ENCODE measurements around the gene EVA1A.

EVA1A gene

DNA sequence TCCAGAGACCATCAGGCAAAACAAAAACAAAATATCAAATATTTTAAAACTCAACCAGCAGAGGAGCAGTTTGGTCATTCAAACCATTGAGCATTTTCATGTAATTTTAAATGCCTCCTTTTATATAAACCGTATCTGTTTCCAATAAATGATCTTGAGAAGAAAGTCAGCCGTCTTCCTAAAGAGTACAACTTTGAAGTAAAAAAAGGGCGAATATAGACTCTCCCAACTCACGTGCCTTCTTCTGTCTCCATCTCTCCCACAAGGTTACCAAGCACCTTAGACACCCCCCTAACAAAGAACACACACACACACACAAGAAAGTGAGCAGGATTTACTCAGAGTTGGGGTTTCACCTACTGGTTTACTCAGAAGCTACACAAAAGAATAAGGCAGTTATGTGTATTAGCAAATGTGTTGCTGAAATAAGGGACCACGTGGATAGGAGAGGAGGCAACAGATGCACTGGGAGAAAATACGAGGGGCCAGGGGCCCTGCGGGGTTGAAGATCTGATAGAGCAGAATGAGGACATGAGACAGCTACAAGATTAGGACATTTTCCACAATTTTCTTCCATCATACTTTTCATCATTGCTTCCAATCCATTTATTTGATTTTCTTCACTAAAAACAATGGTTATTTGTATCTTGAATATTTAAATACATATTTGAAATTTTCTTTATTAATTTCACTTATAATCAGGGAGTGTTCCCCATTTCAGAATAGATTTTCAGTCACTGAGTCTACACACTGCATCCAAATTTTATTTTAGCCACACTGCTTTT is 45.0 kb downstream of the EVA1A start:
- Histone ChIP-seq H2AFZ (ENCODE audit: low read depth) (no peak overlapping the region), H4K20me1 (ENCODE audit: insufficient read depth) (no peaks in the 10 kb centered on the region), H3K4me3 (IDR thresholded peaks at IDR 0.05; ENCODE audit: insufficient read depth, low read depth, low read length) (no peak overlapping the region), H3K27me3 (ENCODE audit: insufficient read depth, low read depth) (no peaks in the 10 kb centered on the region), H3K4me1 (ENCODE audit: low read depth, poor library complexity, severe bottlenecking) (no peaks in the 10 kb centered on the region), H3K4me2 (no peak overlapping the region), H3K9ac (no peak overlapping the region), H3K36me3 (ENCODE audit: insufficient read depth) (no peaks in the 10 kb centered on the region), H3K27ac (no peak overlapping the region), H3K79me2 (ENCODE audit: insufficient read depth, low read depth) (no peaks in the 10 kb centered on the region)
- TF ChIP-seq, protein P1, sequence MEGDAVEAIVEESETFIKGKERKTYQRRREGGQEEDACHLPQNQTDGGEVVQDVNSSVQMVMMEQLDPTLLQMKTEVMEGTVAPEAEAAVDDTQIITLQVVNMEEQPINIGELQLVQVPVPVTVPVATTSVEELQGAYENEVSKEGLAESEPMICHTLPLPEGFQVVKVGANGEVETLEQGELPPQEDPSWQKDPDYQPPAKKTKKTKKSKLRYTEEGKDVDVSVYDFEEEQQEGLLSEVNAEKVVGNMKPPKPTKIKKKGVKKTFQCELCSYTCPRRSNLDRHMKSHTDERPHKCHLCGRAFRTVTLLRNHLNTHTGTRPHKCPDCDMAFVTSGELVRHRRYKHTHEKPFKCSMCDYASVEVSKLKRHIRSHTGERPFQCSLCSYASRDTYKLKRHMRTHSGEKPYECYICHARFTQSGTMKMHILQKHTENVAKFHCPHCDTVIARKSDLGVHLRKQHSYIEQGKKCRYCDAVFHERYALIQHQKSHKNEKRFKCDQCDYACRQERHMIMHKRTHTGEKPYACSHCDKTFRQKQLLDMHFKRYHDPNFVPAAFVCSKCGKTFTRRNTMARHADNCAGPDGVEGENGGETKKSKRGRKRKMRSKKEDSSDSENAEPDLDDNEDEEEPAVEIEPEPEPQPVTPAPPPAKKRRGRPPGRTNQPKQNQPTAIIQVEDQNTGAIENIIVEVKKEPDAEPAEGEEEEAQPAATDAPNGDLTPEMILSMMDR (conservative IDR thresholded peaks at IDR 0.05; ENCODE audit: low read depth, low read length) = no peak

DNA sequence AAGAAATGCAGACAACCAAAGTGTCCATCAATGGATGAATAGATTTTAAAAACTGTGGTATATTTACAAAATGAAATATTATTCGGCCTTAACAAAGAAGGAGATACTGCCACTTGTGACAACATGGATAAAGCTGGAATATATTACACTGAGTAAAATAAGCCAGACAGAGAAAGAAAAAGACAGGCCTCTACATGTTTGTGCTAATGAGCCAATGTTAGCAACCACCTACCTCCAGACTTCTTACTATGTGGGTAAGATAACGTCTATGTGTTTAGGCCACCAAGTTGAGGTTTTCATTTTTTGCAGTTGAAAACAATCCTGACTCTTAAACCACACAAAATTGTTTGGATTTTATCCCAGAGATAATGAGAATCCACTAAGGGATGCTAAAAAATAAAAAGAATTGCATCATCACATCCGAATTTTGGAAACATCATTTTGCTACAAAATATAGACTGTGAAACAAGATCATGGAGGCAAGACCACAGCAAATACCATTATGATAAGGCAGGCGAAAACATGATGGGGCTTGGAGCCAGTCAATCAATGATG is 47.0 kb downstream of the EVA1A start:
- Histone ChIP-seq H3K4me2 (no peak overlapping the region), H3K4me3 (IDR thresholded peaks at IDR 0.05; ENCODE audit: insufficient read depth, low read depth, low read length) (no peak overlapping the region), H3K36me3 (ENCODE audit: insufficient read depth) (no peaks in the 10 kb centered on the region), H3K27ac (no peak overlapping the region), H3K27me3 (ENCODE audit: insufficient read depth, low read depth) (no peaks in the 10 kb centered on the region), H3K4me1 (ENCODE audit: low read depth, poor library complexity, severe bottlenecking) (no peaks in the 10 kb centered on the region), H2AFZ (ENCODE audit: low read depth) (no peak overlapping the region), H4K20me1 (ENCODE audit: insufficient read depth) (no peaks in the 10 kb centered on the region), H3K79me2 (ENCODE audit: insufficient read depth, low read depth) (no peaks in the 10 kb centered on the region), H3K9ac (no peak overlapping the region)
- TF ChIP-seq, protein P1 (conservative IDR thresholded peaks at IDR 0.05; ENCODE audit: low read depth, low read length) = no peak

GRCh38 chr2:75512455-75513212 is 48.1 kb downstream of the EVA1A start:
- Histone ChIP-seq H3K4me2 (no peak overlapping the region), H3K27me3 (ENCODE audit: insufficient read depth, low read depth) (no peaks in the 10 kb centered on the region), H2AFZ (ENCODE audit: low read depth) (no peak overlapping the region), H4K20me1 (ENCODE audit: insufficient read depth) (no peaks in the 10 kb centered on the region), H3K4me1 (ENCODE audit: low read depth, poor library complexity, severe bottlenecking) (no peaks in the 10 kb centered on the region), H3K9ac (no peak overlapping the region), H3K79me2 (ENCODE audit: insufficient read depth, low read depth) (no peaks in the 10 kb centered on the region), H3K36me3 (ENCODE audit: insufficient read depth) (no peaks in the 10 kb centered on the region), H3K4me3 (IDR thresholded peaks at IDR 0.05; ENCODE audit: insufficient read depth, low read depth, low read length) (no peak overlapping the region), H3K27ac (no peak overlapping the region)
- TF ChIP-seq, protein P1 (conservative IDR thresholded peaks at IDR 0.05; ENCODE audit: low read depth, low read length) = no peak

GRCh38 chr2:75506101-75506697 is 54.5 kb downstream of the EVA1A start:
- Histone ChIP-seq H4K20me1 (ENCODE audit: insufficient read depth) (no peaks in the 10 kb centered on the region), H3K4me1 (ENCODE audit: low read depth, poor library complexity, severe bottlenecking) (no peaks in the 10 kb centered on the region), H3K4me3 (IDR thresholded peaks at IDR 0.05; ENCODE audit: insufficient read depth, low read depth, low read length) (no peak overlapping the region), H3K79me2 (ENCODE audit: insufficient read depth, low read depth) (no peaks in the 10 kb centered on the region), H3K4me2 (no peak overlapping the region), H2AFZ (ENCODE audit: low read depth) (no peak overlapping the region), H3K36me3 (ENCODE audit: insufficient read depth) (no peaks in the 10 kb centered on the region), H3K27me3 (ENCODE audit: insufficient read depth, low read depth) (no peaks in the 10 kb centered on the region), H3K9ac (no peak overlapping the region), H3K27ac (no peak overlapping the region)
- TF ChIP-seq, protein P1 (conservative IDR thresholded peaks at IDR 0.05; ENCODE audit: low read depth, low read length) = no peak

Data from KMS-11 (cell line).